GM06990 (cell line): ENCODE results near the gene KLRF1.

Experiments used
- DNase-seq: peaks from one replicate; pipeline ENCODE4 v3.0.0-alpha.2; 2011; ENCODE audit not compliant: insufficient read length; ENCODE audit errors: extremely low read depth
- H3K27me3 ChIP-seq: replicated peaks from 2 replicates; pipeline ENCODE4 v1.6.0; 2011; ENCODE audit warnings: low read length; ENCODE audit not compliant: control insufficient read depth, insufficient read depth
- H3K36me3 ChIP-seq: 2 replicates; pipeline ENCODE4 v1.5.1; 2011; ENCODE audit warnings: low read length; ENCODE audit not compliant: control insufficient read depth, insufficient read depth
- H3K4me3 ChIP-seq: replicated peaks from 2 replicates; pipeline ENCODE4 v1.5.1; 2011; ENCODE audit warnings: low read depth, mild to moderate bottlenecking, control low read depth, low read length
- CTCF ChIP-seq: IDR thresholded peaks from 2 replicates; pipeline ENCODE4 v1.5.1; 2011; ENCODE audit warnings: low read length, control low read depth, mild to moderate bottlenecking, inconsistent platforms; ENCODE audit not compliant: insufficient read depth, poor library complexity, severe bottlenecking

KLRF1 gene

GRCh38 chr12:9794484-9795093 lies 32.7 kb upstream of the KLRF1 start:
- H3K4me3 ChIP-seq = no peak overlapping the region
- H3K27me3 ChIP-seq = no peaks in the 10 kb centered on the region
- no peak for TF ChIP-seq CTCF
- no peak for DNase-seq
- no peaks in the 10 kb centered on the region for H3K36me3 ChIP-seq

GRCh38 chr12:9795945-9796344 lies 31.3 kb upstream of the KLRF1 start:
- no peaks in the 10 kb centered on the region for H3K36me3 ChIP-seq
- DNase-seq = no peak
- no peak overlapping the region for H3K4me3 ChIP-seq
- no peak for TF ChIP-seq CTCF
- H3K27me3 ChIP-seq = no peaks in the 10 kb centered on the region

GRCh38 chr12:9796346-9796745 lies 30.9 kb upstream of the KLRF1 start:
- Histone ChIP-seq H3K36me3 (no peaks in the 10 kb centered on the region), H3K4me3 (no peak overlapping the region), H3K27me3 (no peaks in the 10 kb centered on the region)
- TF ChIP-seq CTCF = no peak
- DNase-seq = no peak

- DNase-seq = no peak
- no peak for TF ChIP-seq CTCF
- no peaks in the 10 kb centered on the region for H3K27me3 ChIP-seq
- no peak overlapping the region for H3K4me3 ChIP-seq
- no peaks in the 10 kb centered on the region for H3K36me3 ChIP-seq
Measured at GRCh38 chr12:9796971-9797370, 30.3 kb upstream of the KLRF1 start.

- H3K27me3 ChIP-seq = no peaks in the 10 kb centered on the region
- TF ChIP-seq CTCF = peak; percentile 76
- no peaks in the 10 kb centered on the region for H3K36me3 ChIP-seq
- no peak overlapping the region for H3K4me3 ChIP-seq
- DNase-seq = peak; percentile 25
Measured at GRCh38 chr12:9797722-9798619, 29.3 kb upstream of the KLRF1 start.
